Cardiac muscle cell (in vitro differentiated cells and primary cell): Measurements from ENCODE around the gene SNCG. TPM values are rescaled to one million over a fixed set of nuclear protein-coding genes. Genes with fewer than 3 reads are reported as not detected.
A peak's percentile ranks its signal among the peaks of the same experiment; 100 is the strongest.
"Not testable (repeated sequence)": the region's sequence is repeated elsewhere in the genome, so short reads cannot be mapped to it uniquely, and the experiment has no call there.

Experiments
- DNase-seq, 2 donors: peaks; one replicate each; pipeline versions ENCODE4 v3.0.0 to v3.0.0-alpha.2; 2010 to 2017; ENCODE audit warnings: low read depth in 1 of 2, low spot score in 1 of 2
- H3K27ac ChIP-seq: fragments of 200-600 bp; sonication (generic); 2 replicates; pipeline ENCODE4 v1.5.1; 2016
- H3K27me3 ChIP-seq: fragments of 200-600 bp; sonication (generic); 2 replicates; pipeline ENCODE4 v1.6.0; 2016; ENCODE audit warnings: control low read depth
- H3K36me3 ChIP-seq: fragments of 200-600 bp; sonication (generic); 2 replicates; pipeline ENCODE4 v1.5.1; 2016; ENCODE audit warnings: control low read depth
- H3K4me1 ChIP-seq: fragments of 200-600 bp; sonication (generic); 2 replicates; pipeline ENCODE4 v1.8.1; 2017; ENCODE audit warnings: low read depth, mild to moderate bottlenecking, mixed run types
- H3K4me3 ChIP-seq: fragments of 200-600 bp; sonication (generic); 2 replicates; pipeline ENCODE4 v1.5.1; 2016; ENCODE audit warnings: mild to moderate bottlenecking
- H3K9me3 ChIP-seq: fragments of 200-600 bp; sonication (generic); 2 replicates; pipeline ENCODE4 v1.5.1; 2017; ENCODE audit warnings: low read depth, mild to moderate bottlenecking, control low read depth
- polyA plus RNA-seq: library from polyadenylated mRNA; unstranded; fragments of >200 nt; fragmentation: Nextera tagmentation; extraction: Ambion mirVana; gene quantifications from 2 replicates; pipeline ENCODE4 v1.2.1, GENCODE V29; 2016
- total RNA-seq: library from RNA; depleted of rRNA; stranded (reverse); fragments of >200 nt; gene quantifications from 2 replicates; pipeline ENCODE4 v1.2.3, GENCODE V29; 2016
- TF ChIP-seq, protein P1 (sequence below): IDR thresholded peaks from 2 replicates; pipeline ENCODE4 v1.5.1; 2012; ENCODE audit warnings: low read depth, mild to moderate bottlenecking, low read length

Gene SNCG
- total and polyA plus RNA-seq, 2 experiments from 2014 or later, result 4.7 to 7.9 TPM

DNA sequence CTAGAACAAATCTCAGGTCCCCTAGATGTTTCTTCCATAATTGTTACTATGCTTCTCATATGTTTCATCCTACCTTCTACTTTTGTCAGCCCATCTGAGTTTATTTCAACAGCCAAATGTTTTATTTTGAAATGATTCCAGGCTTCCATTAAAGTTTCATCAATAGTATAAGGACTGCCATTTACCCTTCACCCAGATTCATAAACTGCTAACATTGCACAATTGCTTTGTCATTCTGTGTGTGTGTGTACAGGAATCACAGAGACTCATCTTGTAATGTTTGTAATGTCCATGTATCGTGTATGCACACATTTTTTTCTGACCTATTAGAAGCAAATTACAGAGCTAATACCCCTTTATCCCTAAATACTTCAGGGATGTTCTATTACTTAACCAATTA lies 26.5 kb upstream of the SNCG start:
- TF ChIP-seq, protein P1, sequence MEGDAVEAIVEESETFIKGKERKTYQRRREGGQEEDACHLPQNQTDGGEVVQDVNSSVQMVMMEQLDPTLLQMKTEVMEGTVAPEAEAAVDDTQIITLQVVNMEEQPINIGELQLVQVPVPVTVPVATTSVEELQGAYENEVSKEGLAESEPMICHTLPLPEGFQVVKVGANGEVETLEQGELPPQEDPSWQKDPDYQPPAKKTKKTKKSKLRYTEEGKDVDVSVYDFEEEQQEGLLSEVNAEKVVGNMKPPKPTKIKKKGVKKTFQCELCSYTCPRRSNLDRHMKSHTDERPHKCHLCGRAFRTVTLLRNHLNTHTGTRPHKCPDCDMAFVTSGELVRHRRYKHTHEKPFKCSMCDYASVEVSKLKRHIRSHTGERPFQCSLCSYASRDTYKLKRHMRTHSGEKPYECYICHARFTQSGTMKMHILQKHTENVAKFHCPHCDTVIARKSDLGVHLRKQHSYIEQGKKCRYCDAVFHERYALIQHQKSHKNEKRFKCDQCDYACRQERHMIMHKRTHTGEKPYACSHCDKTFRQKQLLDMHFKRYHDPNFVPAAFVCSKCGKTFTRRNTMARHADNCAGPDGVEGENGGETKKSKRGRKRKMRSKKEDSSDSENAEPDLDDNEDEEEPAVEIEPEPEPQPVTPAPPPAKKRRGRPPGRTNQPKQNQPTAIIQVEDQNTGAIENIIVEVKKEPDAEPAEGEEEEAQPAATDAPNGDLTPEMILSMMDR, result no peak
- H3K36me3 ChIP-seq, result peaks cover 34% of the 10 kb centered on the region
- no peaks in the 10 kb centered on the region for H3K9me3 ChIP-seq
- no peaks in the 10 kb centered on the region for H3K27me3 ChIP-seq
- no peak overlapping the region for H3K4me3 ChIP-seq
- peak in 1 of 2 donors; percentile 74 for DNase-seq
- H3K4me1 ChIP-seq, result peaks cover 6% of the 10 kb centered on the region
- no peak overlapping the region for H3K27ac ChIP-seq

DNA sequence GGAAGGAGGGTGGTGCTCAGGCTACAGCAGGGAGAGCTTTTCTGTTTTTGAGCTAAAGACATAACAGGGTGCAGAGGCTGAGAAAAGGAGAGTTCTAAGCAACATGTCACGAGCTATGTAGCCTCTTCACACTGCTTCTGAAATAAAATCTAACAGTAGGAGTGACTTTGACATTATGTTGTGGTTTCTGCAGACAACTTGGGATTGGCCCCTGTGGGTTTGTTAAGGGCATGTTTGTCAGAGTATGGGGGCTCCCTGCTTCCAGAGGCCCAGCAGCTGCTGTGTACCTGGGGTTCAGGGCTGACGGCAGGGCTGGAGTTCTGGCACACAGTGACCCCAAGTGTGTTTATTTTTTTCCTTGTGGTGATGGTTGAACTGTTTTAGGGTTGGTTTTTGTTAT lies 25.7 kb upstream of the SNCG start:
- Histone ChIP-seq H3K4me1 (peaks cover 6% of the 10 kb centered on the region), H3K4me3 (no peak overlapping the region), H3K27me3 (no peaks in the 10 kb centered on the region), H3K9me3 (no peaks in the 10 kb centered on the region), H3K36me3 (peaks cover 27% of the 10 kb centered on the region), H3K27ac (peak overlapping the region; percentile 12)
- no peak for DNase-seq
- TF ChIP-seq, protein P1, result no peak

DNA sequence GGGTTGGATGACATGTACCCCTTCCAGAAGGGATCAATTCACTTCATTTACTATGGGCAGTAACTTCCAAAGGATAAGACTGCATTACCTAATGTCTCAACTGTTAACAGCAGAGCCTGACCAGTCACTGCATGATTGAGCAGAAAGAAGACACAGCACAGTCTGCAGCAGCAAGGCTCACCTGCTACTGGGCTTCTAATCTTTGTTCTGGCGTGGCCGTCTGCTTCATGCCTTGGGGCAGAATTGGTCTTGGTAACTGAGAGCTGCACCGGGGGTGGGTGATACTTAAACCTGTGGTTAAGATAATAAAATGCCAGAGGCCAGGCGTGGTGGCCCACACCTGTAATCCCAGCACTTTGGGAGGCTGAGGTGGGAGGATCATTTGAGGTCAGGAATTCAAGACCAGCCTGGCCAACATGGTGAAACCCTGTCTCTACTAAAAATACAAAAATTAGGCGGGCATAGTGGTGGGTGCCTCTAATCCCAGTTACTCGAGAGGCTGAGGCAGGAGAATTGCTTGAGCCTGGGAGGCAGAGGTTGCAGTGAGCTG lies 24.2 kb upstream of the SNCG start:
- not testable (repeated sequence) for H3K9me3 ChIP-seq, H3K27me3 ChIP-seq, H3K4me1 ChIP-seq, DNase-seq, H3K4me3 ChIP-seq, H3K27ac ChIP-seq
- H3K36me3 ChIP-seq, result peaks cover 16% of the 10 kb centered on the region

DNA sequence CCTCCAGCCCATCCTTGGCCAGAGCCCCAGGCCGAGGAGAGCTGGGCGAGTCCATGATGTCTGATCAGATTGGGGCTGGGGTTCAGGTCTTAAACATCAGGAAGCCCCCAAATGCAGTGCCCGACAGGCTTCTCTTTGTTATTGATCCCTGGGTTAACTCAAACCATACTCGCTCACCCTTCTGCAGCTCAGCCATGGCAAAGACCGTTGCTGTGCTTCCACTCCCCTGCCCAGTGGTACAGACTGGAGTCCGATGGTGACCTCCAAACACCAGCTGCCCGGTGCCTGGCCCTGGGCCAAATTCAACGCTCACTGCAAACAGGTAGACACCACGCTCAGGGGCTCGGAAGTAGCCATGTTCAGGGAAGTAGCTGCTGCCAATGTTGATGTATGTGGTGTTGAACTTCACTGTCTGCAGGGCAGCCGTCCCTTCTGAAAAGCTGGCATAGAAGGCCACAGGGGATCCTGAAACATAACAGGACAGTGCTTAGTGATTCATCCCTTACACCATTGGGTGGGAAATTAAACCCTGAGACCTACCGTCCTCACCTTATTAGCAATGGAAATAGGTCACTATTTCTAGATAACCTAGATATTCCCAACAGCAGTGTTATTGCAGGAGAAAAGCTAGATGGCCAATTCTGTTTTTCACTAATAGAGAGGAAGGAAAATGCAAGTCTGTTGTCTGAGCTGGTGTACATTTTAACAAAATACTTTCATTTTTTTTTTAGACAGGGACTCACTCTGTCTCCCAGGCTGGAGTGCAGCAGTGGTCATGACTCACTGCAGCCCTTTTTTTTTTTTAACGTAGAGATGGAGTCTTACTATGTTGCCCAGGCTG lies 21.5 kb upstream of the SNCG start:
- Histone ChIP-seq H3K27me3 (no peaks in the 10 kb centered on the region), H3K4me1 (peaks cover 6% of the 10 kb centered on the region), H3K4me3 (no peak overlapping the region), H3K9me3 (no peaks in the 10 kb centered on the region), H3K27ac (no peak overlapping the region), H3K36me3 (no peaks in the 10 kb centered on the region)
- peak in 1 of 2 donors; percentile 41 for DNase-seq
- TF ChIP-seq, protein P1, result no peak

DNA sequence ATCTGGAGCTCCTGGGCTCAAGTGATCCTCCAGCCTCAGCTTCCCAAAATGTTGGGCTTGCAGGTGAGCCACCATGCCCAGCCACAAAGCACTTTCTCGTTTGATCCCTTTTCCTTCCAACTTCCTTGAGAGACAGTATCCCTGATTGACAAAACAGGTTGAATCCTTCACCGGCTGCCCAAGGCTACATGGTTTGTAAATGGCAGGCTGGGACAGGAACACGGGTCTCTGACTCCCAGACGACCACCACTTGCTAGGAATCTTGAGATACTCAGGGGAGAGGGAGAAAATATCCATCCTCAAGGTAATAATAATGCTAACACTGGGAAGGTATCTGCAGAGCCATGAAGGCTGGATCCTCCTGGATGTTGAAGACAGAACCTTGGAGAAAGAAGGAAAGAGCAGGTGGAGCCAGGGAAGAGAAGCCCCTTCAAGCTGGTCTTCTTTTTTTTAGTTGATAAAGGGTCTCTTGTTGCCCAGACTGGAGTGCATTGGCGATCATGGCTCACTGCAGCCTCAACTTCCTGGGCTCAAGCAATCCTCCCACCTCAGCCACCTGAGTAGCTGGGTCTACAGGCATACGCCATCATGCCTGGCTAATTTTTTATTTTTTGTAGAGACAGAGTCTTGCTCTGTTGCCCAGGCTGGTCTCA lies 20.8 kb upstream of the SNCG start:
- Histone ChIP-seq H3K27me3 (no peaks in the 10 kb centered on the region), H3K27ac (no peak overlapping the region), H3K4me1 (peaks cover 6% of the 10 kb centered on the region), H3K4me3 (no peak overlapping the region), H3K36me3 (no peaks in the 10 kb centered on the region), H3K9me3 (no peaks in the 10 kb centered on the region)
- DNase-seq, result no peak
- TF ChIP-seq, protein P1, result no peak

DNA sequence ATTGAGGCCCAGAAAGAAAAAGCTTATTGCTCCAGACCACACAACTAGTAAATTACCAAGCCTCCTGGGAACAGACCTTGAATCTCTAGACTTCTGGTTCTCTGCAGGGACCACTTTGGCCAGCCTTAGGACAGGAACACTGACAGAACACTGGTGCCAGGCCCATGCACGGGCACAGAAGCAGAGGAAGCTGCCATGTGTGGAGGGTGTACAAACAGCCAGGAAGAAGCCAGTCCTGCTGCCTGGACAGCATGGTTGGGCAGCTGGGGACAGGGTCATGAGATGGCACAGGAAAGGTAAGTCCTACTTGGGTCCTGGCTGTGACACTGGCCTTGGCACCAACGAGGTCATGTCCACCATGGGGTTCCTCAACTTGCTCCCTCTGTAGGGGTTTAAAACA lies 20.1 kb upstream of the SNCG start:
- Histone ChIP-seq H3K9me3 (no peaks in the 10 kb centered on the region), H3K4me1 (peaks cover 6% of the 10 kb centered on the region), H3K4me3 (no peak overlapping the region), H3K27ac (no peak overlapping the region), H3K36me3 (no peaks in the 10 kb centered on the region), H3K27me3 (no peaks in the 10 kb centered on the region)
- TF ChIP-seq, protein P1, result no peak
- DNase-seq, result no peak

DNA sequence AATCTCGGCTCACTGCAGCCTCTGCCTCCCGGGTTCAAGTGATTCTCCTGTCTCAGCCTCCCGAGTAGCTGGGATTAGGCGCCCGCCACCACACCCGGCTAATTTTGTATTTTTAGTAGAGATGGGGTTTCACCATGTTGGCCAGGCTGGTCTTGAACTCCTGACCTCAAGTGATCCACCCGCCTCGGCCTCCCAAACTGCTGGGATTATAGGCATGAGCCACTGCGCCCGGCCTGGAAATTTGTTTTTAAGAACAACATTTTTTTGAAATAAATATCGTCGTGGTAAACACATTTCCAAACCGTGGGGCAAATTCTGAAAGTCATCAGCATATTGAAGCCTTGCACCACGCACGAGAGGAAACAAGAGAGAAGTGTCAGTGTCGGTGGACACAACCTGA lies 18.3 kb upstream of the SNCG start:
- not testable (repeated sequence) for DNase-seq, H3K27me3 ChIP-seq, H3K4me1 ChIP-seq, H3K27ac ChIP-seq, H3K36me3 ChIP-seq, H3K9me3 ChIP-seq, H3K4me3 ChIP-seq
